ENCODE measurements around the gene SLC25A36.

DNA sequence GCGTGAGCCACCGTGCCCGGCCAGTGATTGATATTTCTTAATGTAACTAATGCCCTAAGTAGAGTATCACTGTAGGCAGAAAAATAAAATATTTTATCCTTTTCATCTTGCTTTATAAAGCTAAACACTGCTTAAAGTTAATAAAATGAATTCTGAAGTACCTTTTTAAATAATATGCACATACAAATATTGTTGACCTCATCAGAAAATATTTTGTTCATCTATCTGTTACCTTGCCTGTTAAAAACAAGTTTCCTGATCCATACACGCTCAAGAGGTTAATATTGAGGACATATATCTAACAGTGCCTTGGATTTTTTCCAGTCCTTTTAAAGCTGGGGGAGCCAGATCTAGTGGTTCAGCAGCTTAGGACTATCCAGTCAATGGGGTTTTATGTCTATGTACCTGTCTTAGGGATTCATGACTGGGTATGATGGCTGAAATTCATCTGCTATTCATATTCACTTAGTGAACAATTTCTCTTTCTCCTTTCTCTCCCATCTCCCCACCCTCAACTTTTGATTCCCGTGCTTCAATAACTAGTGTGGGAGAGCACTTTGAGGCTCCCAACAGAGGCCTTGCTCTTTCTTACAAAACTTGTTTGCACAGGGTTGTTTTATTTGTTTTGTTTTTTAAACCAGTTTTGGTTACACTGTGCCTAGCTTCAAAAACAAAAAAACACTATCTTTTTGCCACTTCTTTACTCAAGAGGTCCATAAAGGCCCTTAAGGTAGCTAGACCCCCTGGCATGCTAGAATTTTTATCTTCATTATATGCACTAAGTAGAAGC lies 7.0 kb downstream of the SLC25A36 start:
- TF ChIP-seq EZH2phosphoT487 (IDR thresholded peaks at IDR 0.05; ENCODE audit: borderline replicate concordance): no peak
- TF ChIP-seq, protein P1, sequence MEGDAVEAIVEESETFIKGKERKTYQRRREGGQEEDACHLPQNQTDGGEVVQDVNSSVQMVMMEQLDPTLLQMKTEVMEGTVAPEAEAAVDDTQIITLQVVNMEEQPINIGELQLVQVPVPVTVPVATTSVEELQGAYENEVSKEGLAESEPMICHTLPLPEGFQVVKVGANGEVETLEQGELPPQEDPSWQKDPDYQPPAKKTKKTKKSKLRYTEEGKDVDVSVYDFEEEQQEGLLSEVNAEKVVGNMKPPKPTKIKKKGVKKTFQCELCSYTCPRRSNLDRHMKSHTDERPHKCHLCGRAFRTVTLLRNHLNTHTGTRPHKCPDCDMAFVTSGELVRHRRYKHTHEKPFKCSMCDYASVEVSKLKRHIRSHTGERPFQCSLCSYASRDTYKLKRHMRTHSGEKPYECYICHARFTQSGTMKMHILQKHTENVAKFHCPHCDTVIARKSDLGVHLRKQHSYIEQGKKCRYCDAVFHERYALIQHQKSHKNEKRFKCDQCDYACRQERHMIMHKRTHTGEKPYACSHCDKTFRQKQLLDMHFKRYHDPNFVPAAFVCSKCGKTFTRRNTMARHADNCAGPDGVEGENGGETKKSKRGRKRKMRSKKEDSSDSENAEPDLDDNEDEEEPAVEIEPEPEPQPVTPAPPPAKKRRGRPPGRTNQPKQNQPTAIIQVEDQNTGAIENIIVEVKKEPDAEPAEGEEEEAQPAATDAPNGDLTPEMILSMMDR (conservative IDR thresholded peaks at IDR 0.05; ENCODE audit: low read length): no peak
